ENCODE results near the gene ADGRV1. TPM values are rescaled to one million over a fixed set of nuclear protein-coding genes. Genes with fewer than 3 reads are reported as not detected.

The ADGRV1 gene
- total and polyA plus RNA-seq, 2 donors, result 2.2 to 5.1 TPM

DNA sequence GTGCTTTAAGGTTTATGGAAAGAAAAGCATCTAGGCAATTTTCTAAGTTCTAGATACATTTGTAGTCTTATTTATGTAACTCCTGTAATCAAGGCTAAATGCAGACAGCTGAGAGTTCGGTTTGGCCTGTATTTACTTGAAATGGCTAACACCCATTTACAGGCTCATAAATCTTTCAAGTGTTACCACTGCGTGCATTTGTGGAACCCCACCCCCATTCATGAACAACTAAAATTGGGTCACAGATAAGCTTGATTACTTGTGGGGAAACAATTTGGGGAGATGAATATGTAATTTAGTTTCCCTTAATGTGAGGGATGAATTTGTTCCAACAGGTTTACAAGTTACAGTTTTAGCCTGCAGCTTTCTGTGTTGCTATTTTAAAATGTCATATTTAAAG lies 463.9 kb downstream of the ADGRV1 start:
- no peak for DNase-seq (ENCODE audit: low read depth in 6 of 9, low spot score in 9 of 9)
- 85% methylated on average over 2 of the region's 2 CpGs for WGBS
- Histone ChIP-seq H3K27me3 (ENCODE audit: control insufficient read depth in 2 of 2, insufficient read depth in 1 of 2, low read length in 1 of 2) (no peaks in the 10 kb centered on the region), H3K9me3 (ENCODE audit: control insufficient read depth in 2 of 2, insufficient read depth in 1 of 2, low read length in 1 of 2) (no peaks in the 10 kb centered on the region), H3K27ac (ENCODE audit: low read depth in 1 of 2, low read length in 1 of 2) (no peak overlapping the region), H3K4me1 (ENCODE audit: control insufficient read depth in 2 of 2, insufficient read depth in 2 of 2, low read length in 2 of 2) (no peaks in the 10 kb centered on the region), H3K36me3 (ENCODE audit: control insufficient read depth in 2 of 2, insufficient read depth in 2 of 2, low read length in 1 of 2) (no peaks in the 10 kb centered on the region), H3K4me3 (ENCODE audit: low read length in 2 of 2) (no peak overlapping the region)

DNA sequence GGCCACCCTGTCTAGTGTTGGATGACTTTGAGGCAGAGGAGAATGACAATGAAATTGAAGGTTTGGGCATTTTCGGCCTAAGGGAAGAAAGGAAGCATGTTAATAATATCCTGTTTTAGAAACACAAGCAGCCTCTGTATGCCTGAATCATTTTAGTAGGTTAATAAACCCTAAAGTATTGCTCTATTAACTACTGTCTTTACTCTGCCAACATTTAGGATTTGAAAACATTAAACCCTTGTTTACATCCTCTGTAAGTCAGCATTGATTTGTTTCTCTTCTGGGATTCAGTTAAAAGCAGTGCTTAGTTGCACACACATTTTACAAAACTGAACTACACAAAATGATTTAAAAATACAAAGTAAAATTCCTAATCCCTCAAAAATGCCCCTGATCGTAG lies 465.6 kb downstream of the ADGRV1 start:
- Histone ChIP-seq H3K36me3 (ENCODE audit: control insufficient read depth in 2 of 2, insufficient read depth in 2 of 2, low read length in 1 of 2) (no peaks in the 10 kb centered on the region), H3K27me3 (ENCODE audit: control insufficient read depth in 2 of 2, insufficient read depth in 1 of 2, low read length in 1 of 2) (no peaks in the 10 kb centered on the region), H3K27ac (ENCODE audit: low read depth in 1 of 2, low read length in 1 of 2) (no peak overlapping the region), H3K4me3 (ENCODE audit: low read length in 2 of 2) (no peak overlapping the region), H3K9me3 (ENCODE audit: control insufficient read depth in 2 of 2, insufficient read depth in 1 of 2, low read length in 1 of 2) (no peaks in the 10 kb centered on the region), H3K4me1 (ENCODE audit: control insufficient read depth in 2 of 2, insufficient read depth in 2 of 2, low read length in 2 of 2) (no peaks in the 10 kb centered on the region)
- DNase-seq (ENCODE audit: low read depth in 6 of 9, low spot score in 9 of 9), result no peak
- WGBS, result 92% methylated on average over 2 of the region's 2 CpGs

DNA sequence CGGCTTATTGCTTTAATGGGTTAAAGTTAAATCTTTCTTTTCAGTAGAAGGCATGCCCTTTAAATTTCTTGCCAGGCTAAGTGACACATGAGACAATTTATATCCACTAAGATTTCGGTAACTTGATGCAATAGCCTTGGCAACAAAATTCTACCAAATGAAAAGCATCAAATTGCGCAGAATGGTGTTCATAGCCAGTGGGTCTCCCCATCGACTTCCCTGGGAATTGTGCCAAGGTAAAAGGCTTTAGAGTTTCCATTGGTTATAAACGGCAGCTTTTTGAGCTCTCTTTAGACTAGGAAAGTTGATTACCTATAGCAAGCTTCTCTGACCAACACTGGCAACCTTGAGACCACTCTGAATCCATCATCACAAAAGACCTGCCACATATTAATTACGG lies 466.1 kb downstream of the ADGRV1 start:
- Histone ChIP-seq H3K27ac (ENCODE audit: low read depth in 1 of 2, low read length in 1 of 2) (no peak overlapping the region), H3K36me3 (ENCODE audit: control insufficient read depth in 2 of 2, insufficient read depth in 2 of 2, low read length in 1 of 2) (no peaks in the 10 kb centered on the region), H3K4me1 (ENCODE audit: control insufficient read depth in 2 of 2, insufficient read depth in 2 of 2, low read length in 2 of 2) (no peaks in the 10 kb centered on the region), H3K4me3 (ENCODE audit: low read length in 2 of 2) (no peak overlapping the region), H3K27me3 (ENCODE audit: control insufficient read depth in 2 of 2, insufficient read depth in 1 of 2, low read length in 1 of 2) (no peaks in the 10 kb centered on the region), H3K9me3 (ENCODE audit: control insufficient read depth in 2 of 2, insufficient read depth in 1 of 2, low read length in 1 of 2) (no peaks in the 10 kb centered on the region)
- WGBS, result 95% methylated on average over 6 of the region's 6 CpGs
- no peak for DNase-seq (ENCODE audit: low read depth in 6 of 9, low spot score in 9 of 9)

DNA sequence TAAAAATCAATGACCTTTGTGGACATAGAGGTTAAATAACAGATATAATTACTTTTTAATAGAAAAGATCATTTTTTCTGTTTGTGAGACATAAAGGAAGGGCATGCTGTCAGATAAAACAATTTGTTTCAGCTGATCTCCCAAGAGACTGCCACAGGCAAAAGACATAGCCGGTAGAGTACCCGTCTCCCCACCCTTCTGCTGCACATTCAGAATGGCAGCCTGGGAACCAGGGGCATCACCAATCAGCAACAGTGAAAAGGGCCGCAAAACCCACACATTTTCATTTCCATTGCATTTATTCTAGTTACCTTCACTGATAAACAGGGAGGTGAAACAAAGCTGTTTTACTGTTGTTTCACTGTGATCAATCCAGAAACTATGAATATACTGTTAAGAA lies 466.9 kb downstream of the ADGRV1 start:
- H3K4me1 ChIP-seq (ENCODE audit: control insufficient read depth in 2 of 2, insufficient read depth in 2 of 2, low read length in 2 of 2), result no peaks in the 10 kb centered on the region

DNA sequence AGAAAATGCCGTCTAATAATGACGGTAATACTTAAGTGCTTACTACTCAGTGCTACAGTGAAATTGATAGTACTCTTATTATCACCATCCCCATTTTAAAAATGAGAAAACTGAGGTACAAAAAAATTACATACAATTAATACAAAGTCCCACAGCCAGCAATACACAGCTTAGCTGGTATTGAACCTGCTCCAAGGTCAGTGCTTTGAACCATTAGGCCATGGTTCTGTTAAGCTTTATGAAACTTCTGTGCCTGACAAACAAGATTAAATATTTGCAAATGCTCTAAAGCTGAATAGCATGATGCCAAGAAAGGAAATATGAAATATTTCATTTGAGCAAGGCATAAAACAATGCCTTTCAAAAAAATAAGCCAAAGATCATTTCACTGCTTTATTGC lies 467.4 kb downstream of the ADGRV1 start:
- no peak overlapping the region for H3K27ac ChIP-seq (ENCODE audit: low read depth in 1 of 2, low read length in 1 of 2)
- no peaks in the 10 kb centered on the region for H3K4me1 ChIP-seq (ENCODE audit: control insufficient read depth in 2 of 2, insufficient read depth in 2 of 2, low read length in 2 of 2)
- no peak overlapping the region for H3K4me3 ChIP-seq (ENCODE audit: low read length in 2 of 2)
- H3K36me3 ChIP-seq (ENCODE audit: control insufficient read depth in 2 of 2, insufficient read depth in 2 of 2, low read length in 1 of 2), result no peaks in the 10 kb centered on the region
- 97% methylated on average over 2 of the region's 2 CpGs for WGBS
- no peaks in the 10 kb centered on the region for H3K9me3 ChIP-seq (ENCODE audit: control insufficient read depth in 2 of 2, insufficient read depth in 1 of 2, low read length in 1 of 2)
- no peak for DNase-seq (ENCODE audit: low read depth in 6 of 9, low spot score in 9 of 9)
- no peaks in the 10 kb centered on the region for H3K27me3 ChIP-seq (ENCODE audit: control insufficient read depth in 2 of 2, insufficient read depth in 1 of 2, low read length in 1 of 2)

More for the DNA sequence above, 466.9 kb downstream of the ADGRV1 start:
- no peak for DNase-seq (ENCODE audit: low read depth in 6 of 9, low spot score in 9 of 9)
- H3K27ac ChIP-seq (ENCODE audit: low read depth in 1 of 2, low read length in 1 of 2), result no peak overlapping the region
- no peaks in the 10 kb centered on the region for H3K36me3 ChIP-seq (ENCODE audit: control insufficient read depth in 2 of 2, insufficient read depth in 2 of 2, low read length in 1 of 2)
- no peak overlapping the region for H3K4me3 ChIP-seq (ENCODE audit: low read length in 2 of 2)
- no peaks in the 10 kb centered on the region for H3K27me3 ChIP-seq (ENCODE audit: control insufficient read depth in 2 of 2, insufficient read depth in 1 of 2, low read length in 1 of 2)
- H3K9me3 ChIP-seq (ENCODE audit: control insufficient read depth in 2 of 2, insufficient read depth in 1 of 2, low read length in 1 of 2), result no peaks in the 10 kb centered on the region
- 96% methylated on average over 3 of the region's 3 CpGs for WGBS

DNA sequence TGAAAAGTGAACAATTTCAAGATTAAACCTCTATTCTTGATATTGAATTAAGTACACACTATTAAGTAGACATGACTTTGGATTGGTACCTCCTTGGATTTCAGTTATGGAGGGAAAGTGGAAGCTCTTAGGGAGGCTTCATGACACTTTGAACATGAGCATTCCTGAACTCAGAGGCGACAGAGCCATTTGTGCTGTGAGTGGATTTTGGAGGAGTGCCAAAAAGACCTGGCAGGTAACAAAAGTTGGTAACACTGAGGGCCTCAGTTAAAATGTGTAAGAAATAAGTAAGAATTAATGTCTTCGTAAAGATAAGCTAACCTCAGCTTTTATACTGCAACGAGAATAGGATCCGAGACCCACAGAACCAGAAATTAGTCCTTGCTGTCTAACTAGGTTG lies 467.9 kb downstream of the ADGRV1 start:
- no peaks in the 10 kb centered on the region for H3K4me1 ChIP-seq (ENCODE audit: control insufficient read depth in 2 of 2, insufficient read depth in 2 of 2, low read length in 2 of 2)

DNA sequence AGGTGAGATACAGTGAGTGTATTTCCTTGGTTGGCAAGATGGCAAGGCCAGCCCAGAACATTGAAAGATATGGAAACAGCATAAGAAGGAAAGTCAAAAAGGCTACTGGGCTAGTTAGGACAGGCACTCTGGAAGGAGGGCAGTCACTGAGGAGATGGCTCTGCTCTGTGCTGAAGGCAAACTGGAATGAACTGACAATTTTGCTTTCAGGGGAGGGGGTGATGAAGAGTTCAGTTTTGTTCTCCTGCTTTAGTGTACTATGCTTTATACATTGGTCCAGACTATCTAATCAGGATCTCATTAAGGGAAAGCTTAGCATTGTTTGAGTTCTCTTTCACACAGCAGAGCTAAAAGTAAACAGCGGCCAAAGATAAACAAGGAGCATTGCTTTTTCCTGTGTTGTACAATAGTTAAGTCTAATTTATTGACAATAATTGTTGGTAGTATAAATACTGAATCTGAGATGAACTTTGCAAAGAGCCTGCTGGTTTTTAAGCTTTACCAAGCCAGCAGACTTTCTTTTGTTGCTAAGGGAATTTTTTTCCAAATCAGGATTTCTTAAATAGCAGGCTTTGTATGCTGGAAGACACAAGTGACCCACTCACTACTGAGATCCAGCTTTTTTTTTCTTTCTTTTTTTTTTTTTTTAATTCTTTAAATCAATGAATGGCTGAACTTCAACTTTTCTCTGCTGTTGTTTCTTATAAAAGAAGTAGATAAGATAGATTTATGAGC lies 469.0 kb downstream of the ADGRV1 start:
- no peaks in the 10 kb centered on the region for H3K27me3 ChIP-seq (ENCODE audit: control insufficient read depth in 2 of 2, insufficient read depth in 1 of 2, low read length in 1 of 2)
- no peaks in the 10 kb centered on the region for H3K36me3 ChIP-seq (ENCODE audit: control insufficient read depth in 2 of 2, insufficient read depth in 2 of 2, low read length in 1 of 2)
- no peak for DNase-seq (ENCODE audit: low read depth in 6 of 9, low spot score in 9 of 9)
- WGBS, result 95% methylated on average over 1 of the region's 1 CpG
- no peaks in the 10 kb centered on the region for H3K9me3 ChIP-seq (ENCODE audit: control insufficient read depth in 2 of 2, insufficient read depth in 1 of 2, low read length in 1 of 2)
- H3K4me1 ChIP-seq (ENCODE audit: control insufficient read depth in 2 of 2, insufficient read depth in 2 of 2, low read length in 2 of 2), result no peaks in the 10 kb centered on the region
- H3K27ac ChIP-seq (ENCODE audit: low read depth in 1 of 2, low read length in 1 of 2), result no peak overlapping the region
- no peak overlapping the region for H3K4me3 ChIP-seq (ENCODE audit: low read length in 2 of 2)

More for the DNA sequence above, 467.9 kb downstream of the ADGRV1 start:
- no peak overlapping the region for H3K27ac ChIP-seq (ENCODE audit: low read depth in 1 of 2, low read length in 1 of 2)
- 95% methylated on average over 4 of the region's 4 CpGs for WGBS
- no peaks in the 10 kb centered on the region for H3K9me3 ChIP-seq (ENCODE audit: control insufficient read depth in 2 of 2, insufficient read depth in 1 of 2, low read length in 1 of 2)
- no peak overlapping the region for H3K4me3 ChIP-seq (ENCODE audit: low read length in 2 of 2)
- no peaks in the 10 kb centered on the region for H3K36me3 ChIP-seq (ENCODE audit: control insufficient read depth in 2 of 2, insufficient read depth in 2 of 2, low read length in 1 of 2)
- DNase-seq (ENCODE audit: low read depth in 6 of 9, low spot score in 9 of 9), result no peak
- H3K27me3 ChIP-seq (ENCODE audit: control insufficient read depth in 2 of 2, insufficient read depth in 1 of 2, low read length in 1 of 2), result no peaks in the 10 kb centered on the region

DNA sequence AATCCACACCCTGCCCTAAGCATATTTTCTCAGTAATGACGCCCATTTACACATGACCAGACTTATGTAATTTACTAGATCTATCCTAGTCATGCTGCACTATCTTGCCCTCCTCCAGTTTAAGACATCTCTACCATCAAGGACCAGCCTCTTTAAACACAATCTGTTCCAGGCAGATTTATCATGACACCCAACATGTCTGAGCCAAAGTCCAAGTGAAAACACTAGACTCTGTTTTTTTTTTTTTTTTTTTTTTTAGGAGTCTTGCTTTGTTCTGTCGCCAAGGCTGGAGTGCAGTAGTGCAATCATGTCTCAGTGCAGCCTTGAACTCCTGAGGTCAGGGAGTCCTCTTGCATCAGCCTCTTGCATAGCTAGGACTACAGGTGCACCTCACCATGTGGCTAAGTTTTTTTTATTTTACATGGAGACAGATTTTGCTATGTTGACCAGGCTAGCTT lies 469.9 kb downstream of the ADGRV1 start:
- DNase-seq (ENCODE audit: low read depth in 6 of 9, low spot score in 9 of 9), result no peak
- Histone ChIP-seq H3K36me3 (ENCODE audit: control insufficient read depth in 2 of 2, insufficient read depth in 2 of 2, low read length in 1 of 2) (no peaks in the 10 kb centered on the region), H3K27ac (ENCODE audit: low read depth in 1 of 2, low read length in 1 of 2) (no peak overlapping the region), H3K4me3 (ENCODE audit: low read length in 2 of 2) (no peak overlapping the region), H3K4me1 (ENCODE audit: control insufficient read depth in 2 of 2, insufficient read depth in 2 of 2, low read length in 2 of 2) (no peaks in the 10 kb centered on the region), H3K27me3 (ENCODE audit: control insufficient read depth in 2 of 2, insufficient read depth in 1 of 2, low read length in 1 of 2) (no peaks in the 10 kb centered on the region), H3K9me3 (ENCODE audit: control insufficient read depth in 2 of 2, insufficient read depth in 1 of 2, low read length in 1 of 2) (no peaks in the 10 kb centered on the region)
- 96% methylated on average over 2 of the region's 2 CpGs for WGBS

DNA sequence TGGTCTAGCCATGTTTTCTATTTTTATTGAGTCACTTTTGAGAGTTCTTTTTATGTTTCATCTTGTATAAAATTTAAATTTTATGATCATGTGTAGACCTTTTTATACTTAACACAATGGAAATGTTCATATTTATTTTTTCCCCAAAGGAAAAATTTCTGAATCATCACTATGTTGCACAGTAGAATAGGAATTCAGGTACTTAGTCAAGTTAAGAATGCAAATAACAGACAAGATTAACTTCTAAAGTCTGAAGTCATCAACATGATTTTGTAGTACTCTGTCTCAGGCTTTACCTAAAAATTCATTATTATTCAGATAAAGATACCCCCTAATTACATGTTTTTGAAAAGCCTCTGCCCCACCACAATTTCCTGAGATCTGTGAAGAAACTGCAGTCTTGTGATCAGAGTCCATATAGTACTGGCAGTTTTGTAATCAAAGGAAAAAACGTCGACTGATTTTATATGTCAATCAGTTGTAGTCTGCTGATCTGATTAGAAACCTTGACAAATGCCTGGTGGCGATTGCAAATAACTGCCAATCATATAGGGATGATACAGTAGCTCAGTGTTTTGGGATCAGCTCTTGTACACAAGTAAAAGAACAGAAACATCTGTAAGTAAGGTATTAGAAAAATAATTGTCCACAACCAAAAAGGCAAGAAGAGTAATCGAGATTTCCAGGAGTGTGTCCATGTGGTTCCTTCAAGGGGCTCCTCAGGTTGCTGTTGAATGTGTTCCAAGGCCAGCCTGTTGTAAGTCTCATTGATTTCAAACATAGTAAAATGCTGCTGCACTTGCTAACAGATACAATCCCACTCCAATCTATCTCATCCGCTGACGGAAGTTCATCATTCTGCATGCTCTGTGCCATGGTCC lies 472.2 kb downstream of the ADGRV1 start:
- no peaks in the 10 kb centered on the region for H3K9me3 ChIP-seq (ENCODE audit: control insufficient read depth in 2 of 2, insufficient read depth in 1 of 2, low read length in 1 of 2)
- no peaks in the 10 kb centered on the region for H3K27me3 ChIP-seq (ENCODE audit: control insufficient read depth in 2 of 2, insufficient read depth in 1 of 2, low read length in 1 of 2)
- H3K27ac ChIP-seq (ENCODE audit: low read depth in 1 of 2, low read length in 1 of 2), result no peak overlapping the region
- H3K36me3 ChIP-seq (ENCODE audit: control insufficient read depth in 2 of 2, insufficient read depth in 2 of 2, low read length in 1 of 2), result no peaks in the 10 kb centered on the region
- no peak for DNase-seq (ENCODE audit: low read depth in 6 of 9, low spot score in 9 of 9)
- no peak overlapping the region for H3K4me3 ChIP-seq (ENCODE audit: low read length in 2 of 2)
- 95% methylated on average over 6 of the region's 6 CpGs for WGBS
- no peaks in the 10 kb centered on the region for H3K4me1 ChIP-seq (ENCODE audit: control insufficient read depth in 2 of 2, insufficient read depth in 2 of 2, low read length in 2 of 2)
